ENCODE measurements around the gene CHMP2B.
A peak's percentile ranks its signal among the peaks of the same experiment; 100 is the strongest.
"Not testable (repeated sequence)": the region's sequence is repeated elsewhere in the genome, so short reads cannot be mapped to it uniquely, and the experiment has no call there.

CHMP2B gene

GRCh38 chr3:87236093-87236492 lies 9.0 kb downstream of the CHMP2B start:
- no peak for DNase-seq

GRCh38 chr3:87246662-87247429 lies 19.7 kb downstream of the CHMP2B start:
- no peak for DNase-seq

GRCh38 chr3:87247430-87247773 lies 20.3 kb downstream of the CHMP2B start:
- no peak for DNase-seq

- DNase-seq, result not testable (repeated sequence)
Observed at GRCh38 chr3:87248231-87248630, 21.1 kb downstream of the CHMP2B start.

GRCh38 chr3:87248831-87249230 lies 21.7 kb downstream of the CHMP2B start:
- no peak for DNase-seq

- no peak for DNase-seq
Observed at GRCh38 chr3:87250009-87250408, 22.9 kb downstream of the CHMP2B start.

GRCh38 chr3:87260270-87260669 lies 33.2 kb downstream of the CHMP2B start:
- no peak for DNase-seq

- no peak for DNase-seq
Observed at GRCh38 chr3:87261925-87262324, 34.8 kb downstream of the CHMP2B start.

- no peak for DNase-seq
Observed at GRCh38 chr3:87267953-87268645, 41.0 kb downstream of the CHMP2B start.

- no peak for DNase-seq
Observed at GRCh38 chr3:87268646-87269211, 41.6 kb downstream of the CHMP2B start.

- DNase-seq, result no peak
Observed at GRCh38 chr3:87269723-87270122, 42.6 kb downstream of the CHMP2B start.

- DNase-seq, result no peak
Observed at GRCh38 chr3:87270908-87271700, 44.0 kb downstream of the CHMP2B start.

GRCh38 chr3:87272718-87273341 lies 45.7 kb downstream of the CHMP2B start:
- DNase-seq, result no peak

- no peak for DNase-seq
Observed at GRCh38 chr3:87276484-87276883, 49.4 kb downstream of the CHMP2B start, which contains the start of gene POU1F1. POU1F1 (minus strand) TSS chr3:87276584; CDS start chr3:87276462, 122 bp downstream.

- no peak for DNase-seq
Observed at GRCh38 chr3:87287011-87287410, 59.9 kb downstream of the CHMP2B start.

GRCh38 chr3:87288446-87288845 lies 61.3 kb downstream of the CHMP2B start:
- DNase-seq, result no peak

GRCh38 chr3:87298111-87298718 lies 71.1 kb downstream of the CHMP2B start:
- DNase-seq, result peak; percentile 13

- DNase-seq, result not testable (repeated sequence)
Observed at GRCh38 chr3:87305031-87305430, 77.9 kb downstream of the CHMP2B start.
